ENCODE results near the gene JAM2. TPM values are rescaled to one million over a fixed set of nuclear protein-coding genes. Genes with fewer than 3 reads are reported as not detected.

JAM2 gene
- polyA plus RNA-seq, 3 donors, result 0.01 TPM; not detected in 2

GRCh38 chr21:25656412-25656811 is 17.4 kb downstream of the JAM2 start:
- peaks cover 0 to 9% (median 3%) of the 10 kb centered on the region in 7 donors for H3K9me3 Mint-ChIP-seq

GRCh38 chr21:25657140-25657539 is 18.1 kb downstream of the JAM2 start:
- Histone ChIP-seq H3K4me2 (replicated peaks; ENCODE audit: extremely low read depth, low read length, poor library complexity, severe bottlenecking) (no peak overlapping the region), H4K20me1 (ENCODE audit: insufficient read depth, low read length) (no peaks in the 10 kb centered on the region), H3K79me2 (ENCODE audit: insufficient read depth, low read length) (no peaks in the 10 kb centered on the region), H3K9me3 (replicated peaks in 1 of 2; ENCODE audit: control insufficient read depth in 1 of 2, insufficient read depth in 1 of 2, low read length in 2 of 2) (no peaks in the 10 kb centered on the region), H3K4me1 (ENCODE audit: control insufficient read depth in 1 of 2, insufficient read depth in 2 of 2, low read length in 2 of 2) (no peaks in the 10 kb centered on the region), H3K9ac (ENCODE audit: insufficient read depth, low read length, poor library complexity, severe bottlenecking) (no peak overlapping the region), H3K27me3 (ENCODE audit: control insufficient read depth in 2 of 2, insufficient read depth in 2 of 2, low read length in 2 of 2) (no peaks in the 10 kb centered on the region), H2AFZ (ENCODE audit: insufficient read depth, low read depth, low read length, poor library complexity, severe bottlenecking) (no peak overlapping the region), H3K27ac (ENCODE audit: low read depth in 1 of 2, low read length in 2 of 2) (no peak overlapping the region), H3K4me3 (replicated peaks in 1 of 3; ENCODE audit: low read depth in 2 of 3, low read length in 3 of 3) (no peak overlapping the region), H3K36me3 (replicated peaks in 1 of 2; ENCODE audit: control insufficient read depth in 1 of 2, insufficient read depth in 2 of 2, low read length in 2 of 2) (no peaks in the 10 kb centered on the region)
- Mint-ChIP-seq H3K27me3 (ENCODE audit: low read depth in 3 of 3) (peaks cover 0 to 1% (median 0%) of the 10 kb centered on the region in 3 donors), H3K4me3 (no peak overlapping the region), H3K36me3 (no peaks in the 10 kb centered on the region), H3K9me3 (peaks cover 0 to 9% (median 3%) of the 10 kb centered on the region in 7 donors), H3K4me1 (no peaks in the 10 kb centered on the region), H3K27ac (no peak overlapping the region)
- DNase-seq, result no peak
- intact Hi-C loops (cut with micrococcal nuclease), result no loop called here
- no CpG with 5 or more reads among the region's 2 CpGs for WGBS (ENCODE audit: insufficient coverage)
- TF ChIP-seq CTCF (IDR thresholded peaks at IDR 0.05), result no peak

More at GRCh38 chr21:25656412-25656811, 17.4 kb downstream of the JAM2 start:
- Mint-ChIP-seq H3K4me1 (no peaks in the 10 kb centered on the region), H3K4me3 (no peak overlapping the region), H3K36me3 (no peaks in the 10 kb centered on the region), H3K27ac (no peak overlapping the region), H3K27me3 (ENCODE audit: low read depth in 3 of 3) (peaks cover 0 to 1% (median 0%) of the 10 kb centered on the region in 3 donors)
- intact Hi-C loops (cut with micrococcal nuclease), result no loop called here
- Histone ChIP-seq H3K4me1 (ENCODE audit: control insufficient read depth in 1 of 2, insufficient read depth in 2 of 2, low read length in 2 of 2) (no peaks in the 10 kb centered on the region), H3K9ac (ENCODE audit: insufficient read depth, low read length, poor library complexity, severe bottlenecking) (no peak overlapping the region), H3K4me3 (replicated peaks in 1 of 3; ENCODE audit: low read depth in 2 of 3, low read length in 3 of 3) (no peak overlapping the region), H3K79me2 (ENCODE audit: insufficient read depth, low read length) (no peaks in the 10 kb centered on the region), H3K9me3 (replicated peaks in 1 of 2; ENCODE audit: control insufficient read depth in 1 of 2, insufficient read depth in 1 of 2, low read length in 2 of 2) (no peaks in the 10 kb centered on the region), H2AFZ (ENCODE audit: insufficient read depth, low read depth, low read length, poor library complexity, severe bottlenecking) (no peak overlapping the region), H3K27me3 (ENCODE audit: control insufficient read depth in 2 of 2, insufficient read depth in 2 of 2, low read length in 2 of 2) (no peaks in the 10 kb centered on the region), H3K4me2 (replicated peaks; ENCODE audit: extremely low read depth, low read length, poor library complexity, severe bottlenecking) (no peak overlapping the region), H3K36me3 (replicated peaks in 1 of 2; ENCODE audit: control insufficient read depth in 1 of 2, insufficient read depth in 2 of 2, low read length in 2 of 2) (no peaks in the 10 kb centered on the region), H4K20me1 (ENCODE audit: insufficient read depth, low read length) (no peaks in the 10 kb centered on the region), H3K27ac (ENCODE audit: low read depth in 1 of 2, low read length in 2 of 2) (no peak overlapping the region)
- DNase-seq, result no peak
- TF ChIP-seq CTCF (IDR thresholded peaks at IDR 0.05), result no peak
- no CpG with 5 or more reads among the region's 2 CpGs for WGBS (ENCODE audit: insufficient coverage)
